Measurements from ENCODE around the gene C3. TPM values are rescaled to one million over a fixed set of nuclear protein-coding genes. Genes with fewer than 3 reads are reported as not detected.

The C3 gene
- total and polyA plus RNA-seq, 8 donors, result 14.2 to 881 (median 65.4) TPM

GRCh38 chr19:6737873-6738786 lies 17.7 kb upstream of the C3 start:
- peaks cover 0 to 26% of the 10 kb centered on the region in 2 donors for H3K36me3 ChIP-seq
- peak; percentile 44 to 62 for TF ChIP-seq CTCF (IDR thresholded peaks at IDR 0.05)
- H3K27me3 ChIP-seq, result peaks cover 0 to 15% of the 10 kb centered on the region in 2 donors
- peak; percentile 75 to 95 (median 86) for DNase-seq
- peak overlapping the region in 1 of 2 donors; percentile 97 for H3K4me3 ChIP-seq
- H3K9me3 ChIP-seq, result no peaks in the 10 kb centered on the region
- peak overlapping the region; percentile 92 to 96 for H3K27ac ChIP-seq
- intact Hi-C loops (cut with DNase I), result loop anchor here (10.0 kb wide), 1 partner anchor 127 kb away; no protein-coding TSS in a partner anchor
- H3K4me1 ChIP-seq, result peaks cover 24 to 72% of the 10 kb centered on the region in 2 donors
- peak; percentile 72 for ATAC-seq

GRCh38 chr19:6737284-6737872 lies 16.9 kb upstream of the C3 start, which contains the start of gene GPR108:
TSS of gene GPR108 (minus strand) at chr19:6737580. CDS start at chr19:6737576, 4 bp downstream.
- H3K4me3 ChIP-seq, result peak within 1 kb of the TSS; percentile 81 to 95
- intact Hi-C loops (cut with DNase I), result loop anchor here (10.0 kb wide), 1 partner anchor 127 kb away; no protein-coding TSS in a partner anchor
- peak within 1 kb of the TSS; percentile 94 to 96 for H3K27ac ChIP-seq
- ATAC-seq (peak; percentile 77), DNase-seq (peak; percentile 99 to 100 (median 100))
- H3K9me3 ChIP-seq, result no peaks in the 10 kb centered on the region
- peaks cover 0 to 15% of the 10 kb centered on the region in 2 donors for H3K27me3 ChIP-seq
- H3K36me3 ChIP-seq, result peaks cover 0 to 26% of the 10 kb centered on the region in 2 donors
- peaks cover 21 to 64% of the 10 kb centered on the region in 2 donors for H3K4me1 ChIP-seq
- no peak for TF ChIP-seq CTCF (IDR thresholded peaks at IDR 0.05)

- peak overlapping the region; percentile 81 to 95 for H3K4me3 ChIP-seq
- TF ChIP-seq CTCF (IDR thresholded peaks at IDR 0.05), result peak in 1 of 2 donors; percentile 33
- peaks cover 0 to 28% of the 10 kb centered on the region in 2 donors for H3K36me3 ChIP-seq
- DNase-seq (no peak), ATAC-seq (peak; percentile 0)
- H3K27me3 ChIP-seq, result peaks cover 0 to 15% of the 10 kb centered on the region in 2 donors
- no peaks in the 10 kb centered on the region for H3K9me3 ChIP-seq
- intact Hi-C loops (cut with DNase I), result loop anchor here (10.0 kb wide), 1 partner anchor 128 kb away; no protein-coding TSS in a partner anchor
- H3K27ac ChIP-seq, result peak overlapping the region; percentile 94 to 96
- H3K4me1 ChIP-seq, result peaks cover 18 to 60% of the 10 kb centered on the region in 2 donors
Observed at GRCh38 chr19:6736917-6737283, 16.4 kb upstream of the C3 start.

GRCh38 chr19:6736169-6736916 lies 15.9 kb upstream of the C3 start:
- ATAC-seq (peak; percentile 25), DNase-seq (peak in 3 of 4 donors; percentile 86 to 92 (median 87))
- Histone ChIP-seq H3K4me3 (peak overlapping the region; percentile 81 to 95), H3K9me3 (no peaks in the 10 kb centered on the region), H3K27me3 (peaks cover 0 to 15% of the 10 kb centered on the region in 2 donors), H3K36me3 (peaks cover 0 to 33% of the 10 kb centered on the region in 2 donors), H3K4me1 (peaks cover 18 to 54% of the 10 kb centered on the region in 2 donors), H3K27ac (peak overlapping the region; percentile 94 to 96)
- TF ChIP-seq CTCF (IDR thresholded peaks at IDR 0.05), result peak; percentile 43 to 73
- intact Hi-C loops (cut with DNase I), result loop anchor here (10.0 kb wide), 1 partner anchor 128 kb away; no protein-coding TSS in a partner anchor

All from left lung (tissue), 10 donors.